NOMO-1 treated with dmso at 0.1 percent for 144 hours (cell line): ENCODE results near the gene HMGN4.
"Not testable (repeated sequence)": the region's sequence is repeated elsewhere in the genome, so short reads cannot be mapped to it uniquely, and the experiment has no call there.

ENCODE experiments used
- DNase-seq: peaks from one replicate; lab custom pipeline; 2025; ENCODE audit not compliant: unreplicated experiment; lab: John Stamatoyannopoulos, UW

The HMGN4 gene

DNA sequence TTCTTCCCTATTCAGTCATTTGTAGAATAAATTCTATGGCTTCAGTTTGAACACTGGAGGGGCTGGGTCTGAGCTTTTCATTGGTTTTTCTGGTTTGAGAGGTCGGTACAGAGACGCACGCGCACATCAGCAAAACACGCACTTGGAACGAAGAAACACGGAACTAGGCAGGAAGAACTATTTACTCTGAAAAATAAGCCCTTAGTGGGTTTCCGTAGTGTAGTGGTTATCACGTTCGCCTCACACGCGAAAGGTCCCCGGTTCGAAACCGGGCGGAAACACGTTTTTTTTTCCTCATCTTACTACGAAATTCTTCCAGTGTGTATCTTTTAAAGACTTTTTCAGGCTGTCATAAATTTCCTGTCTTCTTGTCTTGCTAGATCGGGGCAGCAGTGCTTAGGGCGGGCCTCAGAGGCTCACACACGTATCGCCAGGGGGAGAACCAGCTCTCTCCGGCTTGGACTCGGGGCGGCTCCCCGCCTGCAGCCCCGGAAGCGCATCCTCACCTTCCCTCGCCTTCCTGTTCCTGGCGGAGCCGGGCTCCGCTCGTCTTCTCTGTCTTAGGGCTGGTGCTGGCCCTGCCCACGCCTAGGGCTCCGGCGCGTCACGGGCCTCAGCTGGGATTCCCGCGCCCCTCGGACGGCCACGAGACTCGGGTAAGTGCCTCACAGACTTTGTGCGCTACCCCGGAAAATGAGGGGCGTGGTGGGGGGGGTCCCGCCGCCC is at the start of gene HMGN4:
HMGN4 (plus strand) TSS at position 521 of the 726 bp plus-strand sequence. CDS start 6,841 bp downstream, outside the sequence.
- DNase-seq = peak; percentile 85

- DNase-seq = no peak
Observed at GRCh38 chr6:26489996-26490964, 47.9 kb upstream of the HMGN4 start.

GRCh38 chr6:26491604-26492003 is 46.6 kb upstream of the HMGN4 start:
- DNase-seq = no peak

DNA sequence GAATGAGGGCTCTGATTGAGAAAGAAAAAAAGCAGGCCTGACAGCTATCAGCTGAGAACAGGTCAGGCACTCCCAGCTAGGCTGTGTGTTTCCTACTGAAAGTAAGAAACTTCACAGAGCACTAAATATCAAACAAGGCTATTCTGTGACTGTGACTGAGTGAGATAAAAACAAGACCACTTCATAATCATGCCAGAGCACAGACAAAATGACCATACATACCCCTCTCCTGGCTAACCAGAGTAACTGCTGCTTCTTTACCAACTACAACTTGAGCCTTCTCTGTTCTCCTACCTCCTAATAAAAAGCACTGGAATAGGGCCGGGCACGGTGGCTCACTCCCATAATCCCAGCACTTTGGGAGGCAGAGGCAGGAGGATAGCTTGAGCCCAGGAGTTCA is 44.9 kb upstream of the HMGN4 start:
- DNase-seq = no peak

DNA sequence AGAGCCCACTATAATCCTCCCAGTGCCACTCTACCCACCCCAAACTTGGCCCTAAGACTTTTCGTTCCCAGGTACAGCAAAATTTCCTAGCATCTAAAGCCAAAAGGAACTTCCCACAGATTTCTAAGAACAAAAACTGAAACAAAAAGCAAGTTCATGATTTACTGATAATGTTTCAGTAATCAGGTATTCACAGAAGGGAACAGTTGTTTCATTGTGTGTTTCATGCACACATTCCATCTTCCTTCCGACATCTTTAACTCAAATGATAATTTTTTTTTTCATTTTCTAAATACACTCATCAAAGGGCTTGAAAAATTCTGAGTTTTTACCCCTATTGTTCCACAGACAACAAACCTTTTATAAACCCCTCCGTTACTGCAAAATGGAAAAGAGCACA is 44.0 kb upstream of the HMGN4 start:
- no peak for DNase-seq

DNA sequence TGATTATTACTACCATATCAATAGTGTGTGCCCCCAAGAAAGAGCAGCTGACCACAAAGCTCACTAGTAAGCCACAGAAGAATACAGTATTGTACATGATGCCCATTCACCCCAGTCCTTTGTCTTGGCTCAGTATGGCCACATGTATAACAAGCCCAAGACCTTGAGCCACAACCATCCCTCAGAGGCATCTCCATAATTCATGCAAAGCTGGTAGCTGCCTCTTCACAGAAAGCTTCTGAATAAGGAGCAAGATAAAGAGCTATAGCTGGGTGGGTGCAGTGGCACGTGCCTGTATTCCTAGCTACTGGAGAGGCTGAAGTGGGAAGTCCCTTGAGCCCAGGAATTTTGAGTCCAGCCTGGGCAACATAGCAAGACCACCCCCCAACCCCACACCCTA is 42.9 kb upstream of the HMGN4 start:
- no peak for DNase-seq

GRCh38 chr6:26497610-26498009 is 40.6 kb upstream of the HMGN4 start:
- no peak for DNase-seq

DNA sequence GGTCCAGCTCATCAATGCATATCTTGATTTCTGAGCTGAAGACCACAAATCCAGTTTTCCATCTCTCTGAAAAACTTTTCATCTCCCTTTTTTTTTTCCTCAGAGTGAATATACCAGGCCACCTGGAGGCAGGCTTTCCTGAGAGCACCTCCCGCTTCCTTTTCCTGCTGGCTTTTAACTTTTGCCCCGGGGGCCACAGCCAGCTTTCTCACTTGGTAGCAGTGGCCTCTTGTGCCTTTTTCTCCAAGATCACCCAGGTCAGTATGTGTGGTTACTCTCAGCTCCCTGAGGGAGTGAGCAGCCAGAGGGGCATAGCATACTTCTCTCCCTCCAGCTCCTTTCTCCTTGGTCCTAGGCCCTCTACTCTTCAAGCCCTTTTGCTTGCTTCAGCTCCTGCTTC is 38.1 kb upstream of the HMGN4 start, which contains the start of gene BTN1A1:
BTN1A1 (plus strand) TSS at position 202 of the 400 bp plus-strand sequence. CDS start 984 bp downstream, outside the sequence.
- no peak for DNase-seq

GRCh38 chr6:26501482-26501986 is 36.6 kb upstream of the HMGN4 start:
- DNase-seq = no peak

- DNase-seq = no peak
Observed at GRCh38 chr6:26502165-26502564, 36.0 kb upstream of the HMGN4 start.

DNA sequence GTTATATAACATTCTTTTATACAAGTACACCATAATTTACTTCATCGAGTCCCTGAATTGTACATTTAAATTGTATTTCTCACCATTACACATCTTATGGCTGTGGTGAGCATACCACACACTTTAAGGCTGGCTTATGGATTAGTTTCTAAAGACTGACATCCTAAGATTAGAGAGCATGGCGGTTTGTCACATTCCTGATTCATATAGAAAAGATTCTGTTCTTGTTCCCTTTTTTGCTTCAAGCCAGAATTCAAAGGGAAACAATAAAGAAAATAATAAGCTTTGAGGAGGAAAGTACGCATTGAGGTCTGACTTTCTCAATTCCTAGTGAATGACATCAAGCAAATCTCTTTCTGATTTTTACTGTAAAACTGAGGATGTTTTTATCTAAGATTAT is 35.5 kb upstream of the HMGN4 start:
- DNase-seq = no peak

DNA sequence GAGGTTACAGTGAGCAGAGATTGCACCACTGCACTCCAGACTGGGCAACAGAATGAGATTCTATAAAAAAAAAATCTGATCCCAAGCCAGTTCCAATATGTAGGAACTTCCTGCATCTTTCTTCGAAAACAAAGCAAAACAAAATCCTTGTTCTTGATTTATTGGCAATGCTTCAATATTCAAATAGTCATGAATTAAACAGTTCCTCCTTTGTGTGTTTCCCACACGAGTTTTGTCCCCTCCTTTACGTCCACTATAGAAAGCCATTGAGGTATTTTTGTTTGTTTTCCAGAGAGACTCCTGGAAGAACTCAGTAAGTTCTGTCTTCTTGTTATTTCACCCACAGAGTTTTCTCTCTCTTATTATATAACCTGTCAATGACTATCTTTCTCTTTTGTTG is 30.5 kb upstream of the HMGN4 start:
- DNase-seq = no peak

DNA sequence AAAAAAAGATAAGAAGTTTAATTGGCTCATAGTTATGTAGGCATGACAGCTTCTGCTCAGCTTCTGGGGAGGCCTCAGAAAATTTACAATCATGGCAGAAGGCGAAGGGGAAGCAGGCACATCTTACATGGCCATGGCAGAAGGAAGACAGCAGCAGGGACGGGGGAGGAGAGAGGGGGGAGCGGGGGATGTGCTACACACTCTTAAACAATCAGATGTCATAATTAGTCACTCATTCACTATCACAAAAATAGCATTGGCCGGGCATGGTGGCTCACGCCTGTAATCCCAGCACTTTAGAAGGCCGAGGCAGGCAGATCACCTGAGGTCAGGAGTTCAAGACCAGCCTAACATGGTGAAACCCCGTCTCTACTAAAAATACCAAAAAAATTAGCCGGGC is 27.1 kb upstream of the HMGN4 start:
- DNase-seq = not testable (repeated sequence)

DNA sequence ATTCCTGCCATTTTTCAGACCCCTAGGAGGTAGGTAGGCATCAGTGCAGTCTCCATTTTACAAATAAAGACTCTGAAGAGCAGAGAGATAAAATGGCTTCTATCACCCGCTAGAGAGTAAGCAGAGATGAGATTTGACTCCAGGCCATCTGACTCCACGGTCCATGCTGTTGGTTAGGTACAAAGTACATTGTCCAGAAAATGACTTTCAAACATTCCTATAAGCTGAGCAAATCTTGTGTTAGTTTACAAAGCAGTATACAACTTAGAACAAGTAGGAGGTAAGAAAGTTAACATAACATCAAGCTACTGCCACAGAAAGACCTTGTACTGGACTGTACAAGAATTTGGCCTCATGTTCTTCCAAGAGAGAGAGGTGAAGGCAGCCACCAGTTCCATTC is 23.2 kb upstream of the HMGN4 start:
- no peak for DNase-seq

GRCh38 chr6:26516481-26517427 is 21.4 kb upstream of the HMGN4 start:
- no peak for DNase-seq

DNA sequence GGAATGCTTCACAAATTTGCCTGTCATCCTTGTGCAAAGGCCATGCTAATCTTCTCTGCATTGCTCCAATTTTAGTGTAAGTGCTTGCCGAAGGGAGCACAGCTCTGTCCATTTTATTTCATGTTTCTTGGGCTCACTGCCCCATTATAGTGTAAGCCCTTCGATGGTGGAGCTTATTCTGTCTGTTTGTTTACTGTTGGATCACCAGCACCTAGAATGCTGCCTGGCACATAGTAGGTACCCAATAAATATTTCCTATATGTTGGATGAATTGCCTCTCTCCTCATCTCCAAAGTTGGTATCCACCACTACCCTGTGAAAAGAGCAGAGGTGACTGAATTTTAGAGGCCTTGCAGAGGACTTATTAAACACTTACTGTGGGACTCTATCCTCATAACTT is 18.8 kb upstream of the HMGN4 start:
- no peak for DNase-seq

- DNase-seq = peak; percentile 82
Observed at GRCh38 chr6:26520237-26520849, 17.8 kb upstream of the HMGN4 start.

DNA sequence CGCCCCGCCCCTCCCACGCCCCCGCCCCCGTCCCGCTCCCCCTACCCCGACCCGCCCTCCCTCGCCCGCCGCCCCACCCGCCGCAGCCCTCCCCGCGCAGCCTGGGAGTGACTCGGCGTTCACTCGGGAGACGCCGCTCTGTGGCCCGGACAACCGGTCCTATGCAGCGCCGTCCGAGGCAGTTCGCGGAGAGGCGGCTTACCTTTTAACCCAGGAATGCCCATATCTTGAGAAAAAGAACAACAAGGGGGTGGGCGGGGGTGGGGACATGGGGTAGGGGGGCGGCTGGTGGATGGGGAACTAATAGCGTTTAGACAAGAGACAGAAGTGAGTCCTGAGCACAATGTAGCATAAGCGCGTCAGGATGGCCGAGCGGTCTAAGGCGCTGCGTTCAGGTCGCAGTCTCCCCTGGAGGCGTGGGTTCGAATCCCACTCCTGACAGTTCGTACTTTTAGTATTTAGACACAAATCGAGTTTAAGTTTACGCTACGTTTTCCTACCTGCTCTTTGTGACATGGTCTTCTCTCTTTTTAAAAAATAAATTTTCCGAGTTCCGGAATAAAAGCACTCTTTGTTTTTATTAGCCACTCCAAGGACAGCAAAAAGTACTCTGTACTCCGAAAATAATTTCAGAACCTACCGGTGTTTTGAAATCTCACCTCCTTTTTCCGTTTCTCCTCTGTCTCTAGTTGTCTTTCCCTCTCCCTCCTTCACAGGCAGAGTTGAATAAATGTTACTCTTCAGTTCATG is 17.1 kb upstream of the HMGN4 start:
- DNase-seq = peak; percentile 82

GRCh38 chr6:26521600-26522391 is 16.4 kb upstream of the HMGN4 start:
- peak; percentile 70 for DNase-seq
